Loucy (cell line): ENCODE results near the gene SCN3A.

Experiments
- H2AFZ ChIP-seq: fragments of 200-600 bp; sonication (generic); 2 replicates; pipeline ENCODE4 v1.6.0; 2016; ENCODE audit warnings: antibody characterized with exemption, mild to moderate bottlenecking, low read length, moderate library complexity
- H3F3A ChIP-seq: fragments of 200-600 bp; 2 replicates; pipeline ENCODE4 v1.6.0; 2016; ENCODE audit warnings: antibody characterized with exemption, low read depth, mild to moderate bottlenecking
- H3K27me3 ChIP-seq: fragments of 200-600 bp; sonication (generic); 2 replicates; pipeline ENCODE4 v1.6.1; 2014; ENCODE audit warnings: low read length, mild to moderate bottlenecking; ENCODE audit not compliant: insufficient read depth, poor library complexity, severe bottlenecking
- H3K36me3 ChIP-seq: fragments of 200-600 bp; sonication (generic); 2 replicates; pipeline ENCODE4 v1.6.1; 2016; ENCODE audit warnings: low read length; ENCODE audit not compliant: insufficient read depth
- H3K4me1 ChIP-seq: fragments of 200-600 bp; sonication (generic); 2 replicates; pipeline ENCODE4 v1.5.1; 2014; ENCODE audit warnings: low read length, mild to moderate bottlenecking; ENCODE audit not compliant: insufficient read depth, poor library complexity, severe bottlenecking
- H3K4me2 ChIP-seq: fragments of 200-600 bp; sonication (generic); 2 replicates; pipeline ENCODE4 v1.6.0; 2014; ENCODE audit warnings: antibody characterized with exemption, low read length, low read depth, mild to moderate bottlenecking; ENCODE audit not compliant: poor library complexity, severe bottlenecking
- H3K4me3 ChIP-seq: fragments of 200-600 bp; sonication (generic); 2 replicates; pipeline ENCODE4 v1.5.1; 2014; ENCODE audit warnings: low read length, mild to moderate bottlenecking, mixed read lengths; ENCODE audit not compliant: poor library complexity, severe bottlenecking
- H3K79me2 ChIP-seq: fragments of 200-600 bp; sonication (generic); 2 replicates; pipeline ENCODE4 v1.6.1; 2014; ENCODE audit warnings: low read length; ENCODE audit not compliant: insufficient read depth
- H3K9ac ChIP-seq: fragments of 200-600 bp; sonication (generic); 2 replicates; pipeline ENCODE4 v1.6.0; 2014; ENCODE audit warnings: mild to moderate bottlenecking, low read depth, low read length, moderate library complexity; ENCODE audit not compliant: poor library complexity, severe bottlenecking
- H3K9me2 ChIP-seq: fragments of 200-600 bp; sonication (generic); replicated peaks from 2 replicates; pipeline ENCODE4 v1.6.1; 2016; ENCODE audit warnings: low read depth, low read length, mixed read lengths
- H3K9me3 ChIP-seq: fragments of 200-600 bp; sonication (generic); 2 replicates; pipeline ENCODE4 v1.6.1; 2014; ENCODE audit warnings: mild to moderate bottlenecking, antibody characterized with exemption, low read length, low read depth; ENCODE audit not compliant: insufficient read depth
- H4K20me1 ChIP-seq: fragments of 200-600 bp; sonication (generic); 2 replicates; pipeline ENCODE4 v1.6.0; 2014; ENCODE audit warnings: antibody characterized with exemption, low read length, mild to moderate bottlenecking; ENCODE audit not compliant: insufficient read depth, poor library complexity, severe bottlenecking
- EZH2phosphoT487 ChIP-seq: fragments of 200-600 bp; IDR thresholded peaks from 2 replicates; pipeline ENCODE4 v1.6.1; 2018; ENCODE audit warnings: antibody characterized with exemption, mild to moderate bottlenecking, moderate library complexity, borderline replicate concordance
- TF ChIP-seq, protein P1 (sequence below): fragments of 200-600 bp; sonication (generic); conservative IDR thresholded peaks from 2 replicates; pipeline ENCODE4 v1.5.1; 2014; ENCODE audit warnings: mild to moderate bottlenecking, antibody characterized with exemption, low read length

The SCN3A gene

DNA sequence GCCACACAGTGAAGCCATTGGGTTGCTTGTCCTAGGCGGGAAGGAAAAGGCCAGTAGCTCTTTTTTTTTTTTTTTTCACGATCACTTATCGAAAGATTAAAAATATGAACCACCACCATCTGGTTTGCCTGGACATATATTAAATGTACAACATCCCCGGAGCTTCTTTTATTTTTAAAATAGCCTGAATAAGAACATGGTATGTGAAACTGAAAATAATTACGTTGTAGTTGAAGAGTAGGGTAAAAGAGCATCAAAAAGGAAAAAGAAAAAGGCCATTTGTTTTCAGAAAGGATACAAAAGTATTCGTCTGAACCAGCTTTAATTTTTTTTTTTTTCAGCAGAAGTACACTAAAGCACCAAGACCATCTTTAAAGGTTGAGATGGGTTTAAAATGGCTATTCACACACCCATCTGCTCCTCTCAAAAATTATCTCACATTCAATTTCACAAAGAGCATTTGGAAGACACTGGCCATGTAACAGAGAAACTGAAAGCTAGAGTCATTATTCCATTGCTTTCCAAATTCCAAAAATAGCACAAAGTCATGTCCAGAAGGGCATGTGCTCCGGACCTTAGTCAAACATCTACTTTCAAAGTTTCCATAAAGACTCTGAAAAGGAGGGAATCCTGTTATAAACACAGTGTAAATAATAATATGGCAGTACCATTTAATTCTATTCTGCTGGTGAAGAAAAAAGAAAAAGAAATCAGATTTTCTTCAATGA lies 82.9 kb downstream of the SCN3A start:
- Histone ChIP-seq H3F3A (no peaks in the 10 kb centered on the region), H4K20me1 (no peaks in the 10 kb centered on the region), H3K9me3 (no peaks in the 10 kb centered on the region), H3K4me2 (no peak overlapping the region), H3K36me3 (no peaks in the 10 kb centered on the region), H2AFZ (no peak overlapping the region), H3K4me3 (no peak overlapping the region), H3K79me2 (no peaks in the 10 kb centered on the region), H3K9me2 (no peaks in the 10 kb centered on the region), H3K9ac (no peak overlapping the region), H3K27me3 (no peaks in the 10 kb centered on the region), H3K4me1 (peaks cover 7% of the 10 kb centered on the region)
- TF ChIP-seq EZH2phosphoT487: no peak
- TF ChIP-seq, protein P1, sequence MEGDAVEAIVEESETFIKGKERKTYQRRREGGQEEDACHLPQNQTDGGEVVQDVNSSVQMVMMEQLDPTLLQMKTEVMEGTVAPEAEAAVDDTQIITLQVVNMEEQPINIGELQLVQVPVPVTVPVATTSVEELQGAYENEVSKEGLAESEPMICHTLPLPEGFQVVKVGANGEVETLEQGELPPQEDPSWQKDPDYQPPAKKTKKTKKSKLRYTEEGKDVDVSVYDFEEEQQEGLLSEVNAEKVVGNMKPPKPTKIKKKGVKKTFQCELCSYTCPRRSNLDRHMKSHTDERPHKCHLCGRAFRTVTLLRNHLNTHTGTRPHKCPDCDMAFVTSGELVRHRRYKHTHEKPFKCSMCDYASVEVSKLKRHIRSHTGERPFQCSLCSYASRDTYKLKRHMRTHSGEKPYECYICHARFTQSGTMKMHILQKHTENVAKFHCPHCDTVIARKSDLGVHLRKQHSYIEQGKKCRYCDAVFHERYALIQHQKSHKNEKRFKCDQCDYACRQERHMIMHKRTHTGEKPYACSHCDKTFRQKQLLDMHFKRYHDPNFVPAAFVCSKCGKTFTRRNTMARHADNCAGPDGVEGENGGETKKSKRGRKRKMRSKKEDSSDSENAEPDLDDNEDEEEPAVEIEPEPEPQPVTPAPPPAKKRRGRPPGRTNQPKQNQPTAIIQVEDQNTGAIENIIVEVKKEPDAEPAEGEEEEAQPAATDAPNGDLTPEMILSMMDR: no peak

DNA sequence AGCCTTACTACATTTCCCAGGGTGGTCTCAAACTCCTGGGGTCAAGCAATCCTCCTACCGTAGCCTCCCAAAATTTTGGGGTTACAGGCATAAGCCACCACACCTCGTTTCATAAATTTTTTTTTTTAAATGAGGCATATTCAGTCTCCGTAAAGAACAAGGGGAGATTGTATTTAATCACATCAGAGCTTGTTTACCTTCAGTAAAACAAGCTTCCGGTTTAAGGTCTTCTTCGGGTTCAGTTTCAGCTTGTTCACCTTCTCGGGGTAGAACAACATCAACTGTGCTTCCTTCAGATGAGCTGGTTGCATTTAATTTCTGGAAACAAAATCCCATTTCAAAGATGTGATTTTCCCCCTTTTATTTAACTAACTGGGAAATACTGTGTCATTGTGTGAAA lies 88.6 kb downstream of the SCN3A start:
- no peak overlapping the region for H3K4me3 ChIP-seq
- H3K27me3 ChIP-seq: no peaks in the 10 kb centered on the region
- no peaks in the 10 kb centered on the region for H3K36me3 ChIP-seq
- no peaks in the 10 kb centered on the region for H4K20me1 ChIP-seq
- no peaks in the 10 kb centered on the region for H3K9me3 ChIP-seq
- H3K79me2 ChIP-seq: no peaks in the 10 kb centered on the region
- peaks cover 6% of the 10 kb centered on the region for H3K4me1 ChIP-seq
- H3K9ac ChIP-seq: no peak overlapping the region
- no peak for TF ChIP-seq EZH2phosphoT487
- TF ChIP-seq, protein P1: no peak
- no peaks in the 10 kb centered on the region for H3K9me2 ChIP-seq
- no peak overlapping the region for H2AFZ ChIP-seq
- no peak overlapping the region for H3K4me2 ChIP-seq
- no peaks in the 10 kb centered on the region for H3F3A ChIP-seq

DNA sequence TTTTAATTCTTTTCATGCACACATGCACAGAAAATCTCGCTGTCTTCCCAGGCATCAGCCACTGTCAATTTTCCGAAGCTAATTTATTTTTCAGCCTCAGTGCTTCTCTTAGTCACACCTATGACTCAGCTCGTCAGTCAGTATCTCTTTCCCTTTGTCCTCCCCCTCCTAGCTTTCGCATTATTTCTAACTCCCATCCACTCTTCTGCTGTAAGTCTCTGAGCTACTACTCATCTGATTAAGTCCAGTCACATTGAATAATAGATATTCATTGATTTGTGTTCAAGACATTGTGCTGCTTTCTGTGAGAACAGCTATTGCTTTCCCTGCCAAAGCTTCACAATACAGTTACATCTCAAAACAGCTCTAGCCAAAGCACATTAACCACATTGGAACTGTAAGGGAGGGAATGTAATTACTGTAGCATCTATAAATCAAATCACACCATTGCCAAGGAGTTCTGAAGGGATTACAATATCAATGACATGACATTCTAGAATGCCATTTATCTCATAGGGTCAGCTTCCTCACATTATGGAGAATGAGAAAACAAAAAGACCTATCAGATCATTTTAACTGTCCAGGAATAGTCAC lies 89.4 kb downstream of the SCN3A start:
- no peaks in the 10 kb centered on the region for H3F3A ChIP-seq
- no peak overlapping the region for H3K9ac ChIP-seq
- H3K4me2 ChIP-seq: no peak overlapping the region
- H3K9me2 ChIP-seq: no peaks in the 10 kb centered on the region
- no peaks in the 10 kb centered on the region for H3K79me2 ChIP-seq
- no peaks in the 10 kb centered on the region for H3K9me3 ChIP-seq
- H2AFZ ChIP-seq: no peak overlapping the region
- no peak overlapping the region for H3K4me3 ChIP-seq
- no peaks in the 10 kb centered on the region for H3K27me3 ChIP-seq
- TF ChIP-seq, protein P1: no peak
- TF ChIP-seq EZH2phosphoT487: no peak
- no peaks in the 10 kb centered on the region for H3K36me3 ChIP-seq
- peaks cover 11% of the 10 kb centered on the region for H3K4me1 ChIP-seq
- no peaks in the 10 kb centered on the region for H4K20me1 ChIP-seq
